Measurements from ENCODE around the gene LITAFD.
A peak's percentile ranks its signal among the peaks of the same experiment; 100 is the strongest.

Gene LITAFD

DNA sequence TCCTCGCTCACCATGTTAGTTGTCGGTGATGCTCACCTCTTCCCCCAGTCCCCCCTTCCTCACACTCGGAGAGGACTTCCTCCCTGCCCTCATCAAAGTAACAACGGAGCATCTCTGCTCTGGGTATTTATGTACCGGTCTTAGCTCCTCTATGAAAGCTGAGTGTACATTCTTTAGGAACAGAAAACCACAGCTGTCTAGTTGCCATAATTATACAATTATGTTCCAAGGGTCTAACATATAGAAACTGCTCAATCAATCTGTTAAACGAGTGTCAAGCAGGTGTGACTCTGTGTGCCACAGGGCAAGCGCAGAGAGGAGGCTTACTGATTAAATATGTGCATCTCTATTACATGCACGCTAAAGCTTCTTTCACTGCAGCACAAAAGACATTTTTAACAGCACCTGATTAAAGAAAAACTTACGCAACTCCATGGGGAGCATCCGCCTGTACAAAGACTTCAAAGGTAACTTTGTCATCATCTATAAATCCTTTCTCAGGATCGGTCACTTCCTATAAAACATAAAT is 37.8 kb downstream of the LITAFD start:
- no peak for DNase-seq (ENCODE audit: low read depth in 3 of 3)

DNA sequence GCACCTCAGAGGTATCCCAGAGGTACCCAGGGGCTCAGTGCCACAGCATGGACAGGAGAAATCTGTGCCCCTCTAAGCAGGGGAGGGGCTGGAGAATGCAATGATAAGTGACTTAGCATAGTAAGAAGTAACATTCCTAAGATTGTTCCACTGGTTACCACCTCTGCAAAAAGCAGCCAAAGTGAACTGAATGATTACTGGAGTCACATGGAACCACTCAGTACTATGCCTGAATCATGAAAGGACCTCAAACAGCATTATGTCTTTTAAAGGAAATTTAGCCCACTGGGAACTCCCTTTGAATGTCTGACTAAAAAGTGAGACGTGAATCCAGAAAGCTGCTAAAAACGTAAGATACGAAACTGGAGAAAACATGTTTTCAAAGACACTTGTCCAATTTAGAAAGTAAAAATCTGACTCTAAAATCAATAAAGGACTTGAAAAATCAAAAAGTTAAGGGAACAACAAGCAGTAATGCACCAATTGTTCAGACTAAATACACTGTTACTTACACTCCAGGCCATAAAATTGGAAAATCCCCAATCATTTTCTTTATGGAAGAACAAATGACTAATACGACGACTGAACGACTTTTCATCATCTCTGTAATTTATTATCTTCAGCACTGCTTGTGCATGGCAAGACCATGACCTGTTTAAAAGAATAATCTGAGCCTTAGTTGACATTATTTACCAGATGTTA is 38.6 kb downstream of the LITAFD start:
- DNase-seq (ENCODE audit: low read depth in 3 of 3): no peak

DNA sequence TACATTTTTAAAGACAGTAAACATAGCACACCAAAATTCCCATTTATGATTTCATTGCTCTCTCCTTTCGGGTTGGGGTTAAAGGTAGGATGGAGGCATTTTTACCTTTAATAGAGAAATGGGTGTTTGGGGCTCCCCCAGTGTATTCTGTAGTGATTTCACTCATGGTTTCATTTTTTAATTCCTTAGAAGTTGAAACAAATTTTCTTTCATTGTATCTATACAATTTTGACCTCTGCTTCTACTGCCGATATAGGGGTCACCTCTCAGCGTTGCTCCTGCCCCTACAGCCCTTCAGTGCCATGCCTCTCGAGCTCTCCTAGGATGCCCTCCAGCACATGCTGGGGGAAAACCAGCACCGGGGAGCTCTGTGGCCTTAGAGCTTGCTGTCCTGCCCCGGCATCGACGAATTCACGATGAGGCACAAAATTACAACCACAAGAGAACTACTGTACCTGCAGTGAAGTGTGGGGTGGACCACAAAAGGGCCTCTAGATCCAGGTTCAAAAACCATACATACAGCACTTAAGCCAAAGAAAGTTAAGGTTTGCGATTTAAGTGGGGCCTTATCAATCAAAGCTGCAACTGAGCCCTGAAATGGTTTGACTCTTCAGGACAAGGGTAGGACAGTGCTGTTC is 39.3 kb downstream of the LITAFD start:
- no peak for DNase-seq (ENCODE audit: low read depth in 3 of 3)

DNA sequence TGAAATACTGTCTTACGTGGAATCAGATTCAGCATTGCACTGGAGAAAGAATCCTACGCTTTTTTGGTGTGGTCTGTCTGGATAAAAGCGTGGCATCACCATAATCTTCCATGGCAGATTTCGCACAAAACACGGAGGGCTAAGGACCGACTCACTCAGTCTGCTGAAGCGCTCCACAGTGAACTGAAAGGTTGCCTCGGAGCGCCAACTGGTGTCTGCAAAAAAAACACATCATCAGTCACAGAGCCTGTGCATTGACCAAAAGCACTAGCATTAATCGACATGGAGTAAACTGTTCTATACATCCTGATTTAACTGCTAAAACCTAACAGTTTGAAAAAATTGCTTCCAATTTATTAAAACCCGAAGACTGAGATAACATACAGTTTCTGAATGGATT is 41.0 kb downstream of the LITAFD start:
- no peak for DNase-seq (ENCODE audit: low read depth in 3 of 3)

DNA sequence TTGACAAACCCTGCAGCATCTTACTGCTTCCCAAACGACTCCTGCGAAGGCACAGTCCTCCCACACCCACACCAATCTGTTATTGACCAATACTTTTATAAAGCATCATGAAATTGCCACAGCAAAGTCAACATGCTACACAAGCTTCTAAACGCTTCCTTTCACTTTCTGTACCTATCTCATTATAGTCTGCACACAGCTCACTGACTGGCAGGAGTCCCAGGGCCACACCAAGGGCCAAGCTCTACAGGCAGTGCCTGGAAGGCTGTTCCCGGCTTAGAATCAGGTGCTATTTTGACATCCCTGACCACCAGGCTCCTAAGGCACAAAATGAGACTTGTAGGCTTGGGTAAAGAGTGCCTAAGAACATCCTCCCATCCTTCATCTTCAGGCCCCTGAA is 42.1 kb downstream of the LITAFD start:
- no peak for DNase-seq (ENCODE audit: low read depth in 3 of 3)

DNA sequence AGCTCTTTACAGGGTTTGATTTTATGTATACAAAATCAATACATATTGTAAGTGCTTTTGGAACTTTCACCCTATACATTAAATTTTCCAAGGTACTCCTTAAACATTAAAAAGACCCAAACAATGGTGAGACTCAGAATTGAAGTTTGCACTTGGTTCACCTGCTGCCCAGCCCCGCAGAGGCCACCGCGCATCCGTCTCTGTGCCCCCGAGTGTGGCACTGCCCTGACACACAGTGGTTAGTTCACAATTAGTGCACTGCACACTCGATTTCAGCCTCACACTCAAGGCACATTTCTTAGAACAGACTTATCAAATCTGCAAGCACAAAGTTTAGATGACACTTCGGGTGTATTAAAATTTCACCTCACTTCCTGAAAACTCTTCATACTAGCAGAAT is 43.3 kb downstream of the LITAFD start:
- DNase-seq (ENCODE audit: low read depth in 3 of 3): no peak

DNA sequence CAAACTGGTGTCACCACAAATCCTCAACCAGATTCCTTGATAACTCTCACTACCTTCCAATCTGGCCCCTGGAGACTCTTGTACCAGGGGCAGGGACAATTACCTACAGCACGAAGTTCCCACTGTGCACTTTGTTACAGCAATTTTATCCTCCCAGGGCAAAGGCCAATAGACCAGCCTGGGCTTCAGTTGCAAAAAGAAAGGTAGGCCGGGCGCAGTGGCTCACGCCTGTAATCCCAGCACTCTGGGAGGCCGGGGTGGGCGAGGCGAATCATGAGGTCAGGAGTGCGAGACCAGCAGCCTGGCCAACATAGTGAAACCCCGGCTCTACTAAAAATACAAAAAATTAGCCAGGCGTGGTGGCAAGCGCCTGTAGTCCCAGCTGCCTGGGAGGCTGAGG is 44.7 kb downstream of the LITAFD start:
- no peak for DNase-seq (ENCODE audit: low read depth in 3 of 3)

DNA sequence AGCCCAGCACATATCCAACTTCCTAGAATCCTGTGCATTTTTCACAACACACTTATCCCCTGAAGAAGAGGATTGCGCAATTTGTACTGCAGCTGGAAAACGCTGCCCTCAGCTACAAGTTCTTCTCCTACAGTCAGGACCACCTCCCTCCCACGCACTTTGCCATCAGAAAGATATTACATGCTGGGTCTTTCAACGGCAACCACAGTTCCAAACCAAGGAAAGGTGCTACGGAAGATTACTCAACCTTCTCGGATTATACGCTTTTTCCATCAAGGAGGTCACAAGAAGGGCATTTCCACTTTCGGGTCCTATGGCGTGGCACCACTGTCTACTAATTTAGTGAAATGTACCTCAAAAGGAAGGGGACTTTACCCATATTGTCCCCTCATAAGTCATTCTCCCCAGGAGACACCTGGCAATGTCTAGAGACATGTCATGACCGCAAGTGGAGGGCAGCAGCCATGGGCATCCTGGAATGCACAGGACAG is 46.4 kb downstream of the LITAFD start:
- DNase-seq (ENCODE audit: low read depth in 3 of 3): peak in 2 of 3 experiments; percentile 22 to 49

DNA sequence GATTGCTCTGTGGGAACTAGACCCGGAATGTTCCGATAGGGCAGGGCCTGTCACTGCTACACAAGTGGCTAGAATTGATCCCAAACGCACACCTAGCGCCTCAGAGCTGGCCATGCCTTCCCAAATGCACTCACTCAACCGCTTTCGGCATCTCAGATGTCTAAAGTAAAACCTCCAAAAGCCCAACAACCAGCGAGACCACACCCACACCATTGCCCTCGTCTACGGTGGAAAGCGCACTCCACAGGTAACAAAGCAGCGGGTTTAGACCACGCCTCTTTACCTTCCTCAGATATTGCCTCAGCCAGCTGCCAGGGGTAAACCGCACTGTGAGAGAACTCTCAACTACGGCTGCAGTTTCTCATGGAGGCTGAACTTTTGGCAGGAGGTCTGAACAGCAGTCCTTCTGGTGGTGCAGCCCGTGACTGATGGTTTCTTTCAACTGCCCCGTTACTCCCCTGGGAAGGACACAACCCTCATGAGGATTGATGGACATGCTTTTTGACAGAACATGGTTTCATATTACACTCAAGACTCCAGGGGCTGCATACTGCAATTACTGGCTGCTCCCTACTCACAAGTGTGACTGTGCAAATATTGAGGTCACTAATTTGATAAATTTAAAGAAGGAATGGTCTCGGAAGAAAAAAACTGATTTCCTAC is 47.1 kb downstream of the LITAFD start:
- no peak for DNase-seq (ENCODE audit: low read depth in 3 of 3)

DNA sequence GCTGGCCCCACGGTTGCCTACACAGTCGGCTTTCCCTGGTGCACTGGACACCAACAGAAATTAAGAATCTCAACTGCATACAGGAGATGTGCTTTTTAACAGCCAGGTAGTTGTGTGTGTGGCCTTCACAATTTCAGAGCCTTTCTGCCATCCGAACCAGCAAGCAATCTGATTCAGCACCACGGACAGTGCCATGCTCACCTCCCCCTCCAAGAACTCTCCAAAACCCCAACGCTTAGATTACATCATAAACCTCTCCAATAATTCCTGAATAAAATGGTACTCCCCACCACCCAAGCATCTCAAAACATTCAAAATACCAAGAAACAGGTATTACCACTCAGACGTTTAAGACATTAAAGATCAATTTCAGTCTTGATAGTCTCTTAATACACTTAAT is 49.7 kb downstream of the LITAFD start:
- DNase-seq (ENCODE audit: low read depth in 3 of 3): peak in 2 of 3 experiments; percentile 27 to 34

DNA sequence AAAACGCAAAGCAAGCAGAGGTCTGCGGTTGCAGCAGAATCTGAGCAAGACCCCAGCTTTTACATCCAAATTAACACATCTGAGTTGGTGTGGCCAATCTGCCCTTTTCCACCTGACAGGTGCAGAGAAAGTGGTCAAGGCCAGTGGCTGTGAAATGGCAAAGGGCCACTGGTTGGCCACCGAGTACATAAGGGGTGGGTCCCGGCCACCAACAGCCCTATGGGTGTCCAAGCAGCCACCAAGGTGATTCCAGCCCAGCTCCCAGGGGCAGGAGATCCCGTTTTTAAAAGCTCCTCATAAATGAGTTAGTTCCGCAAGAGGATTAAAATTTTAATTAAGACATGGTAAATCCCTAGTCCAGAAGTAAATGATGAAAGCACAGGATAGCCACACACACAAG is 52.5 kb downstream of the LITAFD start:
- no peak for DNase-seq (ENCODE audit: low read depth in 3 of 3)
